ENCODE data around the gene CEP68.

- TF ChIP-seq POLR2AphosphoS5 (IDR thresholded peaks at IDR 0.05; ENCODE audit: low read depth, low read length) (no peak), CHD2 (IDR thresholded peaks at IDR 0.05; ENCODE audit: low read length, partially characterized antibody) (no peak), NFIC (IDR thresholded peaks at IDR 0.05; ENCODE audit: borderline replicate concordance) (no peak), CTCF (IDR thresholded peaks at IDR 0.05) (no peak), YY1 (IDR thresholded peaks at IDR 0.05; ENCODE audit: low read depth) (no peak)
Observed at GRCh38 chr2:65053199-65053598, 3.0 kb upstream of the CEP68 start.
